PC-9 (cell line): ENCODE measurements around the gene GPR152. TPM values are rescaled to one million over a fixed set of nuclear protein-coding genes. Genes with fewer than 3 reads are reported as not detected.

ENCODE experiments used
- BruUV-seq: library from RNA; stranded (reverse); fragments of 400-500 nt; replicated peaks from 2 replicates; lab custom pipeline; 2021; lab: Mats Ljungman, UMichigan
- CTCF ChIA-PET: fragments of 300-600 bp; sonication (Branson Sonifier 250); formaldehyde crosslinking; loops from one replicate; lab custom pipeline; 2022; ENCODE audit warnings: antibody characterized with exemption; lab: Charles Lee
- POLR2A ChIA-PET: fragments of 300-600 bp; sonication (Branson Sonifier 250); formaldehyde crosslinking; loops from one replicate; lab custom pipeline; 2022; ENCODE audit warnings: antibody characterized with exemption; ENCODE audit not compliant: unreplicated experiment; lab: Charles Lee
- DNase-seq, 2 experiments: peaks; one replicate each; pipeline versions ENCODE4 v3.0.0 to v3.0.0-alpha.2; 2015 to 2022; ENCODE audit warnings: mixed read lengths in 1 of 2
- H2AFZ ChIP-seq: fragments of 200-600 bp; sonication (generic); 2 replicates; pipeline ENCODE4 v1.8.1; 2017; ENCODE audit warnings: antibody characterized with exemption
- H3F3A ChIP-seq: fragments of 200-600 bp; sonication (generic); 2 replicates; pipeline ENCODE4 v1.8.1; 2017; ENCODE audit warnings: antibody characterized with exemption, mild to moderate bottlenecking, low read depth; ENCODE audit not compliant: insufficient read depth
- H3K27ac ChIP-seq: fragments of 200-600 bp; sonication (generic); 2 replicates; pipeline ENCODE4 v1.6.1; 2016; ENCODE audit warnings: mixed run types
- H3K27me3 ChIP-seq: fragments of 200-600 bp; sonication (generic); 2 replicates; pipeline ENCODE4 v1.6.1; 2016; ENCODE audit warnings: low read depth, mixed run types; ENCODE audit not compliant: insufficient read depth
- H3K36me3 ChIP-seq: fragments of 200-600 bp; sonication (generic); 2 replicates; pipeline ENCODE4 v1.6.1; 2016; ENCODE audit warnings: low read depth, mixed run types
- H3K4me1 ChIP-seq: fragments of 200-600 bp; sonication (generic); replicated peaks from 2 replicates; pipeline ENCODE4 v1.6.1; 2016; ENCODE audit warnings: mixed run types; ENCODE audit not compliant: insufficient read depth
- H3K4me2 ChIP-seq: fragments of 200-600 bp; sonication (generic); 2 replicates; pipeline ENCODE4 v1.6.1; 2017; ENCODE audit warnings: mixed run types
- H3K4me3 ChIP-seq: fragments of 200-600 bp; sonication (generic); 2 replicates; pipeline ENCODE4 v1.6.1; 2016; ENCODE audit warnings: mixed run types
- H3K79me2 ChIP-seq: fragments of 200-600 bp; sonication (generic); 2 replicates; pipeline ENCODE4 v1.6.1; 2017; ENCODE audit warnings: low read depth, mixed run types
- H3K9me2 ChIP-seq: fragments of 200-600 bp; sonication (generic); 2 replicates; pipeline ENCODE4 v1.8.1; 2017; ENCODE audit warnings: mild to moderate bottlenecking; ENCODE audit not compliant: insufficient read depth
- H3K9me3 ChIP-seq: fragments of 200-600 bp; sonication (generic); 2 replicates; pipeline ENCODE4 v1.8.1; 2016; ENCODE audit warnings: low read depth; ENCODE audit not compliant: insufficient read depth
- H4K20me1 ChIP-seq: fragments of 200-600 bp; sonication (generic); 2 replicates; pipeline ENCODE4 v1.8.1; 2017; ENCODE audit not compliant: insufficient read depth
- CTCF ChIP-seq: fragments of 200-600 bp; sonication (generic); conservative IDR thresholded peaks from 2 replicates; pipeline ENCODE4 v1.6.1; 2017; ENCODE audit warnings: mixed run types, antibody characterized with exemption, mild to moderate bottlenecking, moderate library complexity
- EZH2 ChIP-seq: fragments of 200-600 bp; sonication (generic); IDR thresholded peaks from 2 replicates; pipeline ENCODE4 v1.8.0; 2017; ENCODE audit warnings: antibody characterized with exemption, low read depth
- intact Hi-C: fragments of 100-400 bp; cut with micrococcal nuclease; formaldehyde crosslinking; loops from one replicate; pipeline ENCODE4 v1.10.0; 2022; ENCODE audit not compliant: unreplicated experiment
- total RNA-seq: library from RNA; stranded (reverse); gene quantifications from 2 replicates; pipeline ENCODE4 v1.2.3, GENCODE V29; 2021

GPR152 gene
- total RNA-seq, 1 experiment from 2014 or later: not detected

DNA sequence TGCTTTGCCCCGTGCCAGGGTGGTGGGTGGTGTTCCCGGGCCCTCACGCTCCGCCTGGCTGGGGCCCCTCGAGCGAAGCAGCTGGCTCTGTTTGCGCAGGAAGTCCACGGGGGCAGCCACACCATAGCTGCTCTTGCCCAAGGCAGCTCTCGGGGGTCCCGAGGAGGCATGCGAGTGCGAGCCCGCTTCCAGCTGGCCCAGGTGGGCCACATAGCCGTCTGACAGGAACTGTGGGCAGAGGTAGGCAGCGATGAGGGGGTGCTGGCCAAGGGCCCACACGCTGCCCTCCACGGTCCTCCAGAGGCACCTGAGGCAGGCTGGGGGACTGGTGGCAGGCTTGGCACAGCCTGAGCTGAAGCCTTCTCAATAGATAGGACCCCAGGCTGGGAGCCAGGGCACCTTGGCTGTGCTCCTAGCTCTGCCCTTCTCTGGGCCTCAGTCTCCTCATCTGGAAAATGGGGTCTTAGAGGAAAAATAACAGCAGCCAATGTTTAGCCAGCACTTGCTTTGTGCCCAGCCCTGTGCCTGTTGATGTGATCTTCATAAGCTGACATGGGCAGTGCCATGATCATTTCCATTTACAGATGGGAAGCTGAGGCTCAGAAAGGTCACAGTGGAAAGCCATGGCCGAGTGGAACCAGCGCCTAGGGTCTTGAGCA is 39.7 kb upstream of the GPR152 start:
- Histone ChIP-seq H3K27ac (no peak overlapping the region), H3K9me3 (no peaks in the 10 kb centered on the region), H3F3A (peaks cover 23% of the 10 kb centered on the region; the same call in 1 of the 2 replicates), H3K79me2 (no peaks in the 10 kb centered on the region), H3K4me2 (no peak overlapping the region), H3K4me3 (no peak overlapping the region), H2AFZ (no peak overlapping the region), H3K36me3 (no peaks in the 10 kb centered on the region), H3K9me2 (no peaks in the 10 kb centered on the region), H4K20me1 (0 out of 2 replicates have a peak, but pooled peaks cover 5% of the 10 kb centered on the region), H3K4me1 (no peaks in the 10 kb centered on the region), H3K27me3 (no peaks in the 10 kb centered on the region)
- ChIA-PET POLR2A (no interaction called here), CTCF (no interaction called here)
- no peak for TF ChIP-seq CTCF
- no peak for TF ChIP-seq EZH2
- BruUV-seq: no TSS peak
- intact Hi-C loops: no loop called here
- DNase-seq: no peak

- Histone ChIP-seq H3K9me2 (no peaks in the 10 kb centered on the region), H3F3A (peaks cover 23% of the 10 kb centered on the region; the same call in 1 of the 2 replicates), H3K4me1 (no peaks in the 10 kb centered on the region), H3K4me3 (no peak overlapping the region), H3K27ac (no peak overlapping the region), H3K79me2 (no peaks in the 10 kb centered on the region), H4K20me1 (0 out of 2 replicates have a peak, but pooled peaks cover 5% of the 10 kb centered on the region), H3K9me3 (no peaks in the 10 kb centered on the region), H3K36me3 (no peaks in the 10 kb centered on the region), H3K27me3 (no peaks in the 10 kb centered on the region), H3K4me2 (no peak overlapping the region), H2AFZ (no peak overlapping the region)
- intact Hi-C loops: no loop called here
- ChIA-PET CTCF (no interaction called here), POLR2A (interaction anchor here (0.6 kb wide), 1 partner anchor 91 kb away, joined by 3 read pairs; no protein-coding TSS in a partner anchor)
- no peak for DNase-seq
- TF ChIP-seq CTCF (no peak), EZH2 (no peak)
- BruUV-seq: no TSS peak
These were observed 38.9 kb upstream of the GPR152 start for GRCh38 chr11:67491276-67492068.

- CTCF ChIA-PET: no interaction called here
- no peak for DNase-seq
These were observed 38.2 kb upstream of the GPR152 start for GRCh38 chr11:67490727-67491065.

More at GRCh38 chr11:67490727-67491065, 38.2 kb upstream of the GPR152 start:
- POLR2A ChIA-PET: interaction anchor here (0.5 kb wide), 1 partner anchor 311 kb away, joined by 9 read pairs; no protein-coding TSS in a partner anchor
- Histone ChIP-seq H3K4me3 (no peak overlapping the region), H3F3A (peaks cover 23% of the 10 kb centered on the region; the same call in 1 of the 2 replicates), H3K36me3 (no peaks in the 10 kb centered on the region), H2AFZ (no peak overlapping the region), H3K9me2 (no peaks in the 10 kb centered on the region), H3K4me2 (no peak overlapping the region), H4K20me1 (0 out of 2 replicates have a peak, but pooled peaks cover 5% of the 10 kb centered on the region), H3K27ac (no peak overlapping the region), H3K4me1 (no peaks in the 10 kb centered on the region), H3K9me3 (no peaks in the 10 kb centered on the region), H3K27me3 (no peaks in the 10 kb centered on the region), H3K79me2 (no peaks in the 10 kb centered on the region)
- intact Hi-C loops: no loop called here
- TSS peak; percentile 30 for BruUV-seq
- TF ChIP-seq EZH2 (no peak), CTCF (no peak)
